Activated B cell treated with CpG ODN at 0.5 μM for 24 hours (primary cell): ENCODE results near the gene KCNAB2. TPM values are rescaled to one million over a fixed set of nuclear protein-coding genes. Genes with fewer than 3 reads are reported as not detected.
A peak's percentile ranks its signal among the peaks of the same experiment; 100 is the strongest.

ENCODE experiments used
- ATAC-seq: fragments of 200-7000 bp; cut with Tn5 transposase; one replicate; pipeline ENCODE4 v1.10.0; 2021; ENCODE audit warnings: low read depth, mild to moderate bottlenecking, moderate library complexity
- CTCF ChIA-PET: fragments of 350-600 bp; sonication (Branson Sonifier 250); formaldehyde crosslinking; loops from one replicate; lab custom pipeline; 2021; ENCODE audit warnings: antibody characterized with exemption; lab: Charles Lee
- POLR2A ChIA-PET: fragments of 350-600 bp; sonication (Branson Sonifier 250); formaldehyde crosslinking; loops from one replicate; lab custom pipeline; 2021; ENCODE audit warnings: antibody characterized with exemption; lab: Charles Lee
- DNase-seq: peaks from one replicate; pipeline ENCODE4 v3.0.0; 2022
- H3K27ac Mint-ChIP-seq: one replicate; pipeline ENCODE4 v1.8.0; 2020; ENCODE audit warnings: mixed read lengths
- H3K27me3 Mint-ChIP-seq: one replicate; pipeline ENCODE4 v1.8.0; 2021; ENCODE audit warnings: mixed read lengths
- H3K36me3 Mint-ChIP-seq: one replicate; pipeline ENCODE4 v1.8.0; 2021; ENCODE audit warnings: low read depth, mixed read lengths
- H3K4me1 Mint-ChIP-seq: one replicate; pipeline ENCODE4 v1.8.0; 2021; ENCODE audit warnings: mixed read lengths
- H3K4me3 Mint-ChIP-seq: one replicate; pipeline ENCODE4 v1.8.0; 2020; ENCODE audit warnings: mild to moderate bottlenecking, mixed read lengths
- H3K9me3 Mint-ChIP-seq: one replicate; pipeline ENCODE4 v1.8.0; 2020; ENCODE audit warnings: mixed read lengths
- intact Hi-C: fragments of 100-400 bp; cut with micrococcal nuclease; formaldehyde crosslinking; loops from one replicate; pipeline ENCODE4 v1.15.1; 2024
- total RNA-seq: library from RNA; stranded (reverse); gene quantifications from 2 replicates; pipeline ENCODE4 v1.2.3, GENCODE V29; 2022
- TF ChIP-seq, protein P1 (sequence below): fragments of 200-600 bp; IDR thresholded peaks from one replicate; pipeline ENCODE4 v1.8.0; 2022; ENCODE audit warnings: antibody characterized with exemption, mild to moderate bottlenecking

Gene KCNAB2
- total RNA-seq, 1 donor from 2014 or later, result 121 TPM

DNA sequence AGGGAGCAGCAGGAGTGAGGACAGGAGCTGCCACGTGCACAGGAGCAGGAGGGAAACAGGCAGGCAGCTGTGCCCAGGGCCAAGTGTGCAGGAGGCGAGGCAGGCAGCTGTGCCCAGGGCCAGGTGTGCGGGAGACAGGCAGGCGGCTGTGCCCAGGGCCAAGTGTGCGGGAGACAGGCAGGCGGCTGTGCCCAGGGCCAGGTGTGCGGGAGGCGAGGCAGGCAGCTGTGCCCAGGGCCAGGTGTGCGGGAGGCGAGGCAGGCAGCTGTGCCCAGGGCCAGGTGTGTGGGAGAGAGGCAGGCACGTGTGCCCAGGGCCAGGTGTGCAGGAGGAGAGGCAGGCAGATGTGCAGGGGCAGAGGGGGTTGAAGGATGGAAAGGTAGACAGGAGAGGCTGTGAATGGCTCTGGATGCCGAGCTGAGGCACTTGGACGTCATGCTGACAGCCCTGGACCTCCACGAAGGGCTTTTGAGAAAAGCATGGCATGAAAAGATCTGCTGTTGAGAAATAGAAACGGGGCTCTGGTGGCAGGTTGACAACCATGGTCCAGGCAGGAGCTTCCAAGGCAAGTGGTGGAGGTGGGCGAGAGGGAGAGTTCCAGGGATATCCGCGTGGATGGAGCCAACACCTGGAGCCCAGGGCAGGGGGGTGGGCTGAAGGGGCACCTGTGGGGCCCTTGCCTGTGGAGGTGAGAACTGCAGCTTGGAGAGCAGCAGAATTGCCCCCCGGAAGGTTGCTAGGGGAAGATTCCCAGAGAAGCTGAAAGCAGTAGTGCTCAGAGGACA lies 34.3 kb upstream of the KCNAB2 start:
- intact Hi-C loops, result no loop called here
- TF ChIP-seq, protein P1, sequence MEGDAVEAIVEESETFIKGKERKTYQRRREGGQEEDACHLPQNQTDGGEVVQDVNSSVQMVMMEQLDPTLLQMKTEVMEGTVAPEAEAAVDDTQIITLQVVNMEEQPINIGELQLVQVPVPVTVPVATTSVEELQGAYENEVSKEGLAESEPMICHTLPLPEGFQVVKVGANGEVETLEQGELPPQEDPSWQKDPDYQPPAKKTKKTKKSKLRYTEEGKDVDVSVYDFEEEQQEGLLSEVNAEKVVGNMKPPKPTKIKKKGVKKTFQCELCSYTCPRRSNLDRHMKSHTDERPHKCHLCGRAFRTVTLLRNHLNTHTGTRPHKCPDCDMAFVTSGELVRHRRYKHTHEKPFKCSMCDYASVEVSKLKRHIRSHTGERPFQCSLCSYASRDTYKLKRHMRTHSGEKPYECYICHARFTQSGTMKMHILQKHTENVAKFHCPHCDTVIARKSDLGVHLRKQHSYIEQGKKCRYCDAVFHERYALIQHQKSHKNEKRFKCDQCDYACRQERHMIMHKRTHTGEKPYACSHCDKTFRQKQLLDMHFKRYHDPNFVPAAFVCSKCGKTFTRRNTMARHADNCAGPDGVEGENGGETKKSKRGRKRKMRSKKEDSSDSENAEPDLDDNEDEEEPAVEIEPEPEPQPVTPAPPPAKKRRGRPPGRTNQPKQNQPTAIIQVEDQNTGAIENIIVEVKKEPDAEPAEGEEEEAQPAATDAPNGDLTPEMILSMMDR, result no peak
- Mint-ChIP-seq H3K4me1 (peaks cover 23% of the 10 kb centered on the region), H3K9me3 (no peaks in the 10 kb centered on the region), H3K36me3 (peaks cover 8% of the 10 kb centered on the region), H3K4me3 (no peak overlapping the region), H3K27ac (no peak overlapping the region), H3K27me3 (no peaks in the 10 kb centered on the region)
- CTCF ChIA-PET, result no interaction called here
- no peak for DNase-seq
- ATAC-seq, result no peak
- POLR2A ChIA-PET, result interaction anchor here (0.8 kb wide), 1 partner anchor 29 kb away, joined by 6 read pairs; no protein-coding TSS in a partner anchor

DNA sequence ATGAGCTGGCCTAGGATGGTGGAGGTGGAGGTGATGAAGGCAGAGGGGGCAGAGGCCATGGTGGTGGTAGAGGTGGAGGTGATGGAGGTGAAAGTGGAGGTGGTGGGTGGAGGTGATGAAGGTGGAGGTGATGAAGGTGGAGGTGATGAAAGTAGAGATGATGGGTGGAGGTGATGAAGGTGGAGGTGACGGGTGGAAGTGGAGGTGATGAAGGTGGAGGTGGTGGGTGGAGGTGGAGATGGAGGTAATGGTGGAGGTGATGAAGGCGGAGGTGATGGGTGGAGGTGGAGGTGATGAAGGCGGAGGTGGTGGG lies 33.8 kb upstream of the KCNAB2 start:
- POLR2A ChIA-PET, result interaction anchor here (0.8 kb wide), 1 partner anchor 30 kb away, joined by 6 read pairs; no protein-coding TSS in a partner anchor

DNA sequence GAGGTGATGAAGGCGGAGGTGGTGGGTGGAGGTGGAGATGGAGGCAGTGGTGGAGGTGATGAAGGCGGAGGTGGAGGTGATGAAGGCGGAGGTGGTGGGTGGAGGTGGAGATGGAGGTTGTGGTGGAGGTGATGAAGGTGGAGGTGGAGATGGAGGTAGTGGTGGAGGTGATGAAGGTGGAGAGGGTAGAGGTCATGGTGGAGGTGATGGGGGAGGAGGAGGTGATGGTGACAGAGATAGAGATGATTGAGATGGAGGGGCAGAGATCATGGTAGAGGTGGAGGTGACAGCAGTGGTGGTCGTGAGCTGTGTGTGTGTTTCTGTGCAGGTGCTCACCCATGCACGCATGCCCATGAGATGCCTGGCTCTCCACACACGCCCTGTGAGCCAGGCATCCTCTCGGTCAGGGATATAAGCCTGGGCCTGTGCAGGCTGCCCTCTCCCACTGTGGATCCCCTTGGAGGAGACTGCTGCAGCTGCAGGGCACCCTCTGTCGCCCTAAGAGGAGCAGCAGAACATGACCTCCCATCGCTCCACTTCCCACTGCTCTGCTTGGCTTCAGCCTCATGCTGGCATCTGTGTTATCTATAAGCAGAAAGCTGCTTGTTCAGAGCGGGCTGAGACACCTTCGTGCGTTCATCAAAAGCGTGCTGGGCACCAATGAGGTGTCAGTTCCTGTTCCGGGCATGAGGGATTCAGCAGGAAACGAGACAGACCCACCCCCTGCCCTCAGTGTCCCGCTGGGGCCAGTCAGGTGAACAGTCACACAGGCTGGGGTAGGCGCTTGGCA lies 33.0 kb upstream of the KCNAB2 start:
- Mint-ChIP-seq H3K4me3 (no peak overlapping the region), H3K36me3 (peaks cover 12% of the 10 kb centered on the region), H3K27ac (peak overlapping the region; percentile 46), H3K27me3 (no peaks in the 10 kb centered on the region), H3K9me3 (no peaks in the 10 kb centered on the region), H3K4me1 (peaks cover 13% of the 10 kb centered on the region)
- TF ChIP-seq, protein P1, result no peak
- intact Hi-C loops, result loop anchor here (2.0 kb wide), 1 partner anchor 14 kb away; no protein-coding TSS in a partner anchor
- ChIA-PET CTCF (no interaction called here), POLR2A (interaction anchor here (0.6 kb wide), 1 partner anchor 184 kb away, joined by 5 read pairs; no protein-coding TSS in a partner anchor)
- no peak for DNase-seq
- ATAC-seq, result peak; percentile 93

More for the DNA sequence above, 33.8 kb upstream of the KCNAB2 start:
- CTCF ChIA-PET, result no interaction called here
- intact Hi-C loops, result loop anchor here (2.0 kb wide), 1 partner anchor 15 kb away; no protein-coding TSS in a partner anchor
- DNase-seq, result no peak
- no peak overlapping the region for H3K4me3 Mint-ChIP-seq
- no peak for ATAC-seq
- no peaks in the 10 kb centered on the region for H3K27me3 Mint-ChIP-seq
- H3K36me3 Mint-ChIP-seq, result peaks cover 11% of the 10 kb centered on the region
- TF ChIP-seq, protein P1, result no peak
- no peak overlapping the region for H3K27ac Mint-ChIP-seq
- peaks cover 20% of the 10 kb centered on the region for H3K4me1 Mint-ChIP-seq
- no peaks in the 10 kb centered on the region for H3K9me3 Mint-ChIP-seq

DNA sequence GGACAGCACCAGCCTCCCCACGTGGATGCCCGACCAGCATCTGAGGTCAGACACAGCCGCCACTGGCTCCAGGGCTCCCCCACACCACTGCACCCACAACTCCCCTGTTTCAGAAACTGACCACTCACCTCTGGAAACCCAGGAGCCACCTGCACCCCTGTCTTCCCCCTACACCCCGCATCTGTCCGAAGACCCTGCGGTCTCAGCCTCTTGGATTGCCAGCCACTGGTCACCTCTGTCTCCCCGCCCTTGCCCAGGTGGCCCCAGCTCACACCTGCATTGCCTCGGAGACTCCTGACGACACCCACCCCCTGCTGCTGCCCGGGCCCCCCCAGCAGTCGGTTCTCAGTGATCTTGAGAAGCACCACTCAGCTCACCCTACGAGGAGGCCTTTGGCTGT lies 32.2 kb upstream of the KCNAB2 start:
- no peak overlapping the region for H3K4me3 Mint-ChIP-seq
- DNase-seq (no peak), ATAC-seq (no peak)
- H3K27ac Mint-ChIP-seq, result no peak overlapping the region
- no peaks in the 10 kb centered on the region for H3K27me3 Mint-ChIP-seq
- intact Hi-C loops, result loop anchor here (2.0 kb wide), 1 partner anchor 13 kb away; no protein-coding TSS in a partner anchor
- ChIA-PET POLR2A (no interaction called here), CTCF (no interaction called here)
- H3K4me1 Mint-ChIP-seq, result peaks cover 13% of the 10 kb centered on the region
- H3K36me3 Mint-ChIP-seq, result peaks cover 12% of the 10 kb centered on the region
- TF ChIP-seq, protein P1, result no peak
- H3K9me3 Mint-ChIP-seq, result no peaks in the 10 kb centered on the region
